Measurements from ENCODE around the gene EXOSC5. TPM values are rescaled to one million over a fixed set of nuclear protein-coding genes. Genes with fewer than 3 reads are reported as not detected.
A peak's percentile ranks its signal among the peaks of the same experiment; 100 is the strongest.

Gene EXOSC5
- total RNA-seq, 1 experiment from 2014 or later = 58.7 TPM

DNA sequence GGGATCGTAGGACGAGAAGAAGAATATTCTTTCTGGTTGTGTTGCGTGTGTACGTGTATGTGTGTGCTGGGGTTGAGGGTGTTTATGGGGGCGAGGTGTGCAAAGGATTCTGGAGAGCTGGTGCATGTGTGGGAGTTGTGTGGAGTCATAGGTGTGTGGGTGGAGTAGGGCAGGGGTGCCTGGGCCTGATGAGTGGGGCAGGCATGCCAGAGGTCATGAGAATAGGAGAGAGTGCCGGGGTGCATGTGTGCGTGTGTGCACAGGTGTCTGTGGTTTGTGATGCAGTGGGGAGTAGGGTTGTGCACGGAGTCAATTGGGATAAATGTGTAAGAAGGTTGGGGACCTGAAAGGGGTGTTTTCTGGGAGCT is 20.2 kb downstream of the EXOSC5 start:
- Mint-ChIP-seq H3K4me1 (peaks cover 12 to 19% of the 10 kb centered on the region in 2 experiments), H3K9me3 (no peaks in the 10 kb centered on the region; a peak in 1 of 5 replicates), H3K4me3 (peak overlapping the region; percentile 75 to 79), H3K27me3 (ENCODE audit: low read depth) (peaks cover 9% of the 10 kb centered on the region), H3K36me3 (ENCODE audit: insufficient read depth in 1 of 3, low read depth in 3 of 3) (no peaks in the 10 kb centered on the region; a peak in 1 of 7 replicates), H3K27ac (peak overlapping the region in 1 of 3 experiments; percentile 6; a peak in 2 of 7 replicates)
- H2AFZ ChIP-seq (ENCODE audit: low read length) = no peak overlapping the region
- H4K8ac ChIP-seq (replicated peaks; ENCODE audit: insufficient read length, low read depth, low read length) = no peak overlapping the region
- H3T11ph ChIP-seq (ENCODE audit: low read length) = no peak overlapping the region
- H3K56ac ChIP-seq (ENCODE audit: insufficient read length, low read depth, low read length) = no peak overlapping the region
- no peak overlapping the region for H2BK12ac ChIP-seq (ENCODE audit: insufficient read length, low read depth, low read length)
- H3K14ac ChIP-seq (ENCODE audit: insufficient read depth, low read length) = no peak overlapping the region
- H2BK20ac ChIP-seq (ENCODE audit: low read depth, low read length, poor library complexity, severe bottlenecking) = no peak overlapping the region
- TF ChIP-seq, protein P1, sequence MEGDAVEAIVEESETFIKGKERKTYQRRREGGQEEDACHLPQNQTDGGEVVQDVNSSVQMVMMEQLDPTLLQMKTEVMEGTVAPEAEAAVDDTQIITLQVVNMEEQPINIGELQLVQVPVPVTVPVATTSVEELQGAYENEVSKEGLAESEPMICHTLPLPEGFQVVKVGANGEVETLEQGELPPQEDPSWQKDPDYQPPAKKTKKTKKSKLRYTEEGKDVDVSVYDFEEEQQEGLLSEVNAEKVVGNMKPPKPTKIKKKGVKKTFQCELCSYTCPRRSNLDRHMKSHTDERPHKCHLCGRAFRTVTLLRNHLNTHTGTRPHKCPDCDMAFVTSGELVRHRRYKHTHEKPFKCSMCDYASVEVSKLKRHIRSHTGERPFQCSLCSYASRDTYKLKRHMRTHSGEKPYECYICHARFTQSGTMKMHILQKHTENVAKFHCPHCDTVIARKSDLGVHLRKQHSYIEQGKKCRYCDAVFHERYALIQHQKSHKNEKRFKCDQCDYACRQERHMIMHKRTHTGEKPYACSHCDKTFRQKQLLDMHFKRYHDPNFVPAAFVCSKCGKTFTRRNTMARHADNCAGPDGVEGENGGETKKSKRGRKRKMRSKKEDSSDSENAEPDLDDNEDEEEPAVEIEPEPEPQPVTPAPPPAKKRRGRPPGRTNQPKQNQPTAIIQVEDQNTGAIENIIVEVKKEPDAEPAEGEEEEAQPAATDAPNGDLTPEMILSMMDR (conservative IDR thresholded peaks at IDR 0.05) = no peak
- no peaks in the 10 kb centered on the region for H3K9me3 ChIP-seq (ENCODE audit: control insufficient read depth, low read depth, low read length)
- H3K4me2 ChIP-seq (ENCODE audit: insufficient read depth, insufficient read length, low read length) = peak overlapping the region; percentile 96
- no peak overlapping the region for H3K9ac ChIP-seq (ENCODE audit: extremely low read depth, insufficient read length, low read length)
- no peaks in the 10 kb centered on the region for H3K79me2 ChIP-seq (ENCODE audit: insufficient read depth, low read length)
- WGBS (ENCODE audit: extremely low coverage, insufficient read length, low lambda C conversion rate) = no CpG with 5 or more reads among the region's 8 CpGs
- H2BK5ac ChIP-seq (ENCODE audit: insufficient read length, low read length) = no peak overlapping the region
- no peak overlapping the region for H4K5ac ChIP-seq (ENCODE audit: insufficient read length, low read depth, low read length)
- H3K27ac ChIP-seq (ENCODE audit: insufficient read length, low read depth, low read length) = no peak overlapping the region
- H4K20me1 ChIP-seq (ENCODE audit: control insufficient read depth, insufficient read depth, insufficient read length) = no peaks in the 10 kb centered on the region
- H2AK5ac ChIP-seq (ENCODE audit: insufficient read length, low read length) = no peak overlapping the region
- DNase-seq = no peak
- no peaks in the 10 kb centered on the region for H3K79me1 ChIP-seq (ENCODE audit: insufficient read depth, low read depth, low read length, poor library complexity, severe bottlenecking)
- peaks cover 2% of the 10 kb centered on the region; the same call in 1 of the 2 replicates for H3K4me1 ChIP-seq (ENCODE audit: insufficient read depth, low read length)
- H2BK15ac ChIP-seq (ENCODE audit: low read depth, low read length) = no peak overlapping the region
- H4K91ac ChIP-seq (ENCODE audit: insufficient read length, low read depth, low read length) = no peak overlapping the region
- H3K23ac ChIP-seq (ENCODE audit: insufficient read length, low read depth, low read length) = no peak overlapping the region
- H3K4ac ChIP-seq (ENCODE audit: low read depth, low read length) = no peak overlapping the region
- peaks cover 7% of the 10 kb centered on the region for H3K23me2 ChIP-seq (ENCODE audit: insufficient read length, low read depth, low read length, poor library complexity, severe bottlenecking)
- no peak overlapping the region for H3K18ac ChIP-seq (ENCODE audit: insufficient read length, low read depth, low read length)
- H3K27me3 ChIP-seq (ENCODE audit: insufficient read depth, low read length) = no peaks in the 10 kb centered on the region
- no peak overlapping the region for H2BK120ac ChIP-seq (ENCODE audit: low read depth, low read length, poor library complexity, severe bottlenecking)
